Melanocyte of skin (primary cell): ENCODE measurements around the gene LONP2. TPM values are rescaled to one million over a fixed set of nuclear protein-coding genes. Genes with fewer than 3 reads are reported as not detected.

Experiments used
- total RNA-seq, 2 donors: library from RNA; depleted of rRNA; stranded (reverse); fragments of >200 nt; gene quantifications; 2 replicates each; pipeline ENCODE4 v1.2.3, GENCODE V29; 2012

The LONP2 gene, protein sequence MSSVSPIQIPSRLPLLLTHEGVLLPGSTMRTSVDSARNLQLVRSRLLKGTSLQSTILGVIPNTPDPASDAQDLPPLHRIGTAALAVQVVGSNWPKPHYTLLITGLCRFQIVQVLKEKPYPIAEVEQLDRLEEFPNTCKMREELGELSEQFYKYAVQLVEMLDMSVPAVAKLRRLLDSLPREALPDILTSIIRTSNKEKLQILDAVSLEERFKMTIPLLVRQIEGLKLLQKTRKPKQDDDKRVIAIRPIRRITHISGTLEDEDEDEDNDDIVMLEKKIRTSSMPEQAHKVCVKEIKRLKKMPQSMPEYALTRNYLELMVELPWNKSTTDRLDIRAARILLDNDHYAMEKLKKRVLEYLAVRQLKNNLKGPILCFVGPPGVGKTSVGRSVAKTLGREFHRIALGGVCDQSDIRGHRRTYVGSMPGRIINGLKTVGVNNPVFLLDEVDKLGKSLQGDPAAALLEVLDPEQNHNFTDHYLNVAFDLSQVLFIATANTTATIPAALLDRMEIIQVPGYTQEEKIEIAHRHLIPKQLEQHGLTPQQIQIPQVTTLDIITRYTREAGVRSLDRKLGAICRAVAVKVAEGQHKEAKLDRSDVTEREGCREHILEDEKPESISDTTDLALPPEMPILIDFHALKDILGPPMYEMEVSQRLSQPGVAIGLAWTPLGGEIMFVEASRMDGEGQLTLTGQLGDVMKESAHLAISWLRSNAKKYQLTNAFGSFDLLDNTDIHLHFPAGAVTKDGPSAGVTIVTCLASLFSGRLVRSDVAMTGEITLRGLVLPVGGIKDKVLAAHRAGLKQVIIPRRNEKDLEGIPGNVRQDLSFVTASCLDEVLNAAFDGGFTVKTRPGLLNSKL
- 100 to 1,000 TPM; 103 to 116 TPM for total RNA-seq

DNA sequence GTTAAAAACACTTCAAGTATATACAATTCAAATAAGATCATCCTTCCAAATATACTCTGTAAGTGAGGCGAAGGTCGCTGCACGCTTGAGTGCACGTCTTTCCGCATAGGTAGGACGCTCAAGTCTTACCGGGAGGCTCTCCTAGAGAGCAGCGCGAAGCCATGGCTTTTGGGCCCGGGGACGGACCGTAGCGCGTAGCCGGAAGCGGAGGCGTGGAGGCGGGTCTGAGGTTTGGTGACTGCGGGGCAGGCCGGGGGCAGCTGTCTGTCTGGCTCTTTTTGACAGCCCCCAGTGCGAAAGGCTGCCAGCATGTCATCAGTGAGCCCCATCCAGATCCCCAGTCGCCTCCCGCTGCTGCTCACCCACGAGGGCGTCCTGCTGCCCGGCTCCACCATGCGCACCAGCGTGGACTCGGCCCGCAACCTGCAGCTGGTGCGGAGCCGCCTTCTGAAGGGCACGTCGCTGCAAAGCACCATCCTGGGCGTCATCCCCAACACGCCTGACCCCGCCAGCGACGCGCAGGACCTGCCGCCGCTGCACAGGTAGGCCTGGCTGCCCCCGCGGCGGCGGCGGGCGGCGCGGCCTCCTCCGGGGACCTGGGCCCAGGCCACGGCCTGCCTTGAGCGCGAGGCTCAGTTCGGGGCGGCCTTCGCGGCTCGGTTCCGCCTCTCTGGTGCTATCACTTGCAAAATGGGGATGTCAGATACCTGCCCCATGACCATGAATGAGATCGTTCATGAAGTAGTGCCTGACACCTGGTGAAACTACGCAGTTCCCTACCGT is at the start of gene LONP2:
Gene LONP2, plus strand, starts transcription at position 221 of the 783 bp plus-strand sequence. Its CDS starts 89 bp downstream, at position 310.

DNA sequence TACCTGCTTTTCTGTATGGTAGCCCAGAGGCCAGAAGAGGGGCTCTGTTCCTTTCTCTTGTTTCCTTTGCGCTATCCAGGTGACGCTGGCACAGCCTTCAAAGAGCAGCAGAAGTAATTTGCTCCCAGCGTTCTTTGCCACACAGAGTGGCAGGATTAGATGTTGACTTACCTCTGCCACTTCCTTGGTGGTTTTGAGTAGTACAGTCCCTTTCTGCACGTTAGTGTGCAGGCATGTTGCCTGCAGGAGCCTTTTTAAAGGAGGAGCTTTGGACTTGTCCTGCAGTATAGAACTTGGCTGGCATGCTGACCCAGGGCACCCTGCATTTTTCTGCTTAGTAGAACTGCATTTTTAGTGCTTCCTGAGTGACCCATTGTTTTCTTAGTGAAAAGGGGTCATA is 3.2 kb downstream of the LONP2 start, which contains the start of gene ABCC11:
Gene ABCC11, minus strand, starts transcription at position 229 of the 400 bp plus-strand sequence. CDS start 15,618 bp downstream, outside the sequence.

DNA sequence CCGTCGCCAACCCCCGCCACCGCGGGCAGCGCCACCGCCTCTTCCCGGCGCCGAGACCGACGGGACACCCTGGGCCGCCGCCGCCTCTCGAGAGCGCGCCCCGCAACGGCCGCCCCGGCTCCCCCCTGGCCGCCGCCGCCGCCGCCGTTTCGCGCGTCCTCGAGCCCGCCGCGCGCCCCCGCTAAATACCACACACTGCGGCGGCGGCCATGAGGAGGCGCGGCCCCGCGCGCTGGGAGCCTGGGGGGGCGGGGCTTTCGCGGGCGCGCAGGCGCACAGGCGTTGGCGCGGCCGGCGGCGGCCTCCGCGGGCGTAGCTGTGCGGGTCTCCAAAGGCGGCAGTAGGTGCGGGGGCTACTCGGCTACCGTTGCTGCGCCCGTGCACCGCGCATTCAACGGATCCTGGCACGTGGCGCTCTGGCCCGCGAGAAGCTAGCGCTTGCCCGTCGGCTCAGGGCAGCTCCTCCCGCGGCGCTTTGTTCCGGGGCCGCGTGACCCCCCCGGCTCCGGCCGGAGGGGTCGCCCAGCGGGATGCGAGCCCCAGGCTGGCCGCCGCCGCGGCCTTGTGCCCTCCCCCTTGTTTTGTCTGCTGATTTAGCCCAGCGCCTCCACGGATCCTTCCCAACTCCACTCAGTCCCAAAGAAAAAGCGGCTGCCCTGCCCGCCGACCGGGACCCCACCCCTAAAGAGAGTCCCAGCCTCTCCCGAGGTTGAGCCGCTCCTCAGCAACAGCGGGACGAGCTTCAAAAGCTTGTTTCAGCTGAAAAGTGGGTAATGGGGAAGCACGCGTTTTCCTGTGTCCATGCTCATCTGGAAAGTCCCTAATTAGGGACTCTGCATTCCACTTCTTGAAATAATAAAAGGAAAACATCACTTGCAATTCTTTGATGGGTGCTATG is 141.4 kb downstream of the LONP2 start, which contains the start of gene SIAH1:
Gene SIAH1, minus strand, starts transcription at position 161 of the 898 bp plus-strand sequence. CDS start 22,985 bp downstream, outside the sequence.

Other genes starting within 250 kb of the LONP2 start
- gene ABCC12, start 88.3 kb upstream of the LONP2 start, total RNA-seq: not detected
- under 1 TPM in 1 of 2 donors, not detected in 1; 0.34 TPM for gene ABCC11, start 3.2 kb downstream of the LONP2 start, total RNA-seq
- gene SIAH1, start 141.1 kb downstream of the LONP2 start, total RNA-seq: 10 to 100 TPM; 23.7 to 27.6 TPM